ENCODE data around the gene FOS. TPM values are rescaled to one million over a fixed set of nuclear protein-coding genes. Genes with fewer than 3 reads are reported as not detected.
"Not testable (repeated sequence)": the region's sequence is repeated elsewhere in the genome, so short reads cannot be mapped to it uniquely, and the experiment has no call there.

FOS gene
- total and polyA plus RNA-seq, 2 experiments from 2014 or later: 47.3 to 54.8 TPM

DNA sequence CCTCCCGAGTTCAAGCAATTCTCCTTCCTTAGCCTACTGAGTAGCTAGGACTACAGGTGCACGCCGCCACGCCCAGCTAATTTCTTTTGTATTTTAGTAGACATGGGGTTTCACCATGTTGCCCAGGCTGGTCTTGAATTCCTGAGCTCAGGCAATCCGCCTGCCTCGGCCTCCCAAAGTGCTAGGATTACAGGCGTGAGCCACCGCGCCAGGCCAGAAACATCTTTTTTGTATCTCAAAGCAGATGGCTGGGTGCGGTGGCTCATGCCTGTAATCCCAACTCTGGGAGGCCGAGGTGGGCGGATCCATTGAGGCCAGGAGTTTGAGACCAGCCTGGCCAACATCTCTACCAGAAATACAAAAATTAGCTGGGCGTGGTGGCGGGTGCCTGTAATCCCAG lies 30.9 kb downstream of the FOS start:
- not testable (repeated sequence) for ATAC-seq; H3K27me3 ChIP-seq (ENCODE audit: insufficient read depth); H3K79me2 ChIP-seq (replicated peaks; ENCODE audit: insufficient read depth); H3K4me3 ChIP-seq; H4K20me1 ChIP-seq (replicated peaks; ENCODE audit: insufficient read depth); H3K27me3 Mint-ChIP-seq (ENCODE audit: insufficient read depth, low read depth, poor library complexity); H3K4me3 Mint-ChIP-seq; H3K4me2 ChIP-seq; H3K9me3 Mint-ChIP-seq; H3F3A ChIP-seq (replicated peaks; ENCODE audit: low read depth); H3K36me3 ChIP-seq (ENCODE audit: insufficient read depth); H3K27ac Mint-ChIP-seq; H3K9me2 ChIP-seq (ENCODE audit: insufficient read depth); H2AFZ ChIP-seq; DNase-seq (ENCODE audit: low spot score); H3K36me3 Mint-ChIP-seq (ENCODE audit: low read depth); H3K4me1 ChIP-seq (ENCODE audit: insufficient read depth)
- H3K4me1 Mint-ChIP-seq: peaks cover 22% of the 10 kb centered on the region
- H3K27ac ChIP-seq (ENCODE audit: low read depth): peak overlapping the region; percentile 77; the same call in 1 of the 2 replicates

DNA sequence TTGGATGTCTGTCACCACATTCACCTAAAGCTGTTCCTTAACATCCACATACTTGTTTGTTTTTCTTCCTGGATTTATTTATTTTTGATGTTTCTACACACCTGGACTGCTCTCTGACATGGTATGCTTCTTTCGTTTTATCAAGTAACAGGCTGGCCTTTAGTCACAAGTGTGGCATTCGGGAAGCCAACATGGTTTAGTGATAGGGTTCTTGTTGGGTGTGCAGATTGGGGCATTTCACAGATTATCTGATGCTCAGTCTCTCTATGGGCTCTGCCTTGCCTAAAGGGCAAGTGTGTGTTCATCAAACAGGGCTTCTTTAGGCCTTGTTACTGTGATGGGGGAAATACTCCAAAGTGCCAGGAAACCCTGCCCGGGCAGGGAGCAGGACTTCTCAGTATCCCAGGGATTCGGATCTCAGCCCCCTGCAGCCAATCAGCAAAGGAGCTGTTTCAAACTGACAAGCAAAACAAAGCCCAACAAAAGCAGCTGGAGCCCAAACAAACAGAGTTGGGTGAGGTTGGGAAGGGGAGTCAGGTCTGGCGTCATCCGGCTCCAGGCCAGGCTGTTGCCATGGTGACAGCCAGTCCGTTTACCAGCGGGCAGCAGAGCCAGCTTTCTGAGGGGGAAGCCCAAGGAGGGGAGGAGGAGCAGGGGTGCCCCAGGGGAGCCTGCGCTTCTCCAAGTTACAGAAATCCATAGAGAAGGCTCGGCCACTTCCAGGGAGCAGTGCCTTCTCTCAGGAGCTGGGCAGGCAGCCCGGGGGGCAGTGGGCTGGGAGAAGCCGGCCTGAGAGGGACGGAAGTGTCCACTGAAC lies 31.9 kb downstream of the FOS start:
- Histone ChIP-seq H2AFZ (peak overlapping the region; percentile 33; the same call in 1 of the 2 replicates), H3K9me2 (ENCODE audit: insufficient read depth) (no peaks in the 10 kb centered on the region), H3K36me3 (ENCODE audit: insufficient read depth) (no peaks in the 10 kb centered on the region), H4K20me1 (replicated peaks; ENCODE audit: insufficient read depth) (no peaks in the 10 kb centered on the region), H3K79me2 (replicated peaks; ENCODE audit: insufficient read depth) (no peaks in the 10 kb centered on the region), H3K4me2 (no peak overlapping the region), H3K27me3 (ENCODE audit: insufficient read depth) (no peaks in the 10 kb centered on the region), H3K4me1 (ENCODE audit: insufficient read depth) (peaks cover 3% of the 10 kb centered on the region; the same call in 1 of the 2 replicates), H3F3A (replicated peaks; ENCODE audit: low read depth) (no peaks in the 10 kb centered on the region), H3K4me3 (no peak overlapping the region), H3K27ac (ENCODE audit: low read depth) (peak overlapping the region; percentile 77)
- TF ChIP-seq NANOG (IDR thresholded peaks at IDR 0.05; ENCODE audit: borderline replicate concordance): no peak
- TF ChIP-seq, protein P1, sequence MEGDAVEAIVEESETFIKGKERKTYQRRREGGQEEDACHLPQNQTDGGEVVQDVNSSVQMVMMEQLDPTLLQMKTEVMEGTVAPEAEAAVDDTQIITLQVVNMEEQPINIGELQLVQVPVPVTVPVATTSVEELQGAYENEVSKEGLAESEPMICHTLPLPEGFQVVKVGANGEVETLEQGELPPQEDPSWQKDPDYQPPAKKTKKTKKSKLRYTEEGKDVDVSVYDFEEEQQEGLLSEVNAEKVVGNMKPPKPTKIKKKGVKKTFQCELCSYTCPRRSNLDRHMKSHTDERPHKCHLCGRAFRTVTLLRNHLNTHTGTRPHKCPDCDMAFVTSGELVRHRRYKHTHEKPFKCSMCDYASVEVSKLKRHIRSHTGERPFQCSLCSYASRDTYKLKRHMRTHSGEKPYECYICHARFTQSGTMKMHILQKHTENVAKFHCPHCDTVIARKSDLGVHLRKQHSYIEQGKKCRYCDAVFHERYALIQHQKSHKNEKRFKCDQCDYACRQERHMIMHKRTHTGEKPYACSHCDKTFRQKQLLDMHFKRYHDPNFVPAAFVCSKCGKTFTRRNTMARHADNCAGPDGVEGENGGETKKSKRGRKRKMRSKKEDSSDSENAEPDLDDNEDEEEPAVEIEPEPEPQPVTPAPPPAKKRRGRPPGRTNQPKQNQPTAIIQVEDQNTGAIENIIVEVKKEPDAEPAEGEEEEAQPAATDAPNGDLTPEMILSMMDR (conservative IDR thresholded peaks at IDR 0.05; ENCODE audit: low read depth in 2 of 2): no peak
- TF ChIP-seq CREB1 (CRISPR knock-in tag; IDR thresholded peaks at IDR 0.05; ENCODE audit: low read depth): peak; percentile 42; the same call in 1 of the 2 replicates
- ATAC-seq: peak; percentile 89
- Mint-ChIP-seq H3K27me3 (ENCODE audit: insufficient read depth, low read depth, poor library complexity) (no peaks in the 10 kb centered on the region), H3K9me3 (no peaks in the 10 kb centered on the region), H3K4me3 (no peak overlapping the region), H3K27ac (peak overlapping the region; percentile 78; the same call in 1 of the 2 replicates), H3K4me1 (peaks cover 22% of the 10 kb centered on the region), H3K36me3 (ENCODE audit: low read depth) (no peaks in the 10 kb centered on the region)
- DNase-seq (ENCODE audit: low spot score): peak; percentile 93

DNA sequence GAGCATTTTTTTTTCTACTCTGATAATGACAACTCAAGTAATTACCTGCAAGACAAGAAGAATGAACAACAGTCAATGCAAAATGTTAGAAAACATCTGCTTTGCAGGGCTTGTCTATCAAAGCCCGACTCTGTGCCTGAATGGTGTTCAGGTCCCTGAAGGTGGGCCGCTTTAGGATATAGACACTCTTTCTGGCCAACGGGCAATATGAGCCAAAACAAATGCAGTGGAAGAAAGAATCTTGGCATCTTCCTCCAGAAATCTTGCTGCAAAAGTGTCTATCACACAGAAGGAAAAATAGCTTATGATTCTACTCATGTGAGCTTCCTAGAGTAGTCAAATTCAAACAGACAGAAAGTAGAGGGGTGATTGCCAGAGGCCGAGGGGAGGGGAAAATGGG lies 32.7 kb downstream of the FOS start:
- no peak for TF ChIP-seq JUNB (IDR thresholded peaks at IDR 0.05; ENCODE audit: unreplicated experiment)
- H3K4me1 ChIP-seq (ENCODE audit: insufficient read depth): peaks cover 3% of the 10 kb centered on the region; the same call in 1 of the 2 replicates
- no peaks in the 10 kb centered on the region for H4K20me1 ChIP-seq (replicated peaks; ENCODE audit: insufficient read depth)
- H3K4me1 Mint-ChIP-seq: peaks cover 22% of the 10 kb centered on the region
- no peak for ATAC-seq
- no peak overlapping the region for H3K4me3 Mint-ChIP-seq
- no peaks in the 10 kb centered on the region for H3K9me3 Mint-ChIP-seq
- H3K27ac Mint-ChIP-seq: no peak overlapping the region; the same call in 1 of the 2 replicates
- H3K4me3 ChIP-seq: no peak overlapping the region
- H3K36me3 Mint-ChIP-seq (ENCODE audit: low read depth): no peaks in the 10 kb centered on the region
- H3K36me3 ChIP-seq (ENCODE audit: insufficient read depth): no peaks in the 10 kb centered on the region
- no peaks in the 10 kb centered on the region for H3F3A ChIP-seq (replicated peaks; ENCODE audit: low read depth)
- H3K27me3 ChIP-seq (ENCODE audit: insufficient read depth): no peaks in the 10 kb centered on the region
- no peaks in the 10 kb centered on the region for H3K79me2 ChIP-seq (replicated peaks; ENCODE audit: insufficient read depth)
- DNase-seq (ENCODE audit: low spot score): no peak
- H3K4me2 ChIP-seq: no peak overlapping the region
- H3K27me3 Mint-ChIP-seq (ENCODE audit: insufficient read depth, low read depth, poor library complexity): no peaks in the 10 kb centered on the region
- H3K9me2 ChIP-seq (ENCODE audit: insufficient read depth): no peaks in the 10 kb centered on the region
- 0 out of 2 replicates have a peak overlapping the region, but pooled peaks have one; percentile 33 for H2AFZ ChIP-seq
- no peak overlapping the region for H3K27ac ChIP-seq (ENCODE audit: low read depth)

Data from GM23338 (cell line).